ENCODE data around the gene DLG1.
A peak's percentile ranks its signal among the peaks of the same experiment; 100 is the strongest.

Gene DLG1

DNA sequence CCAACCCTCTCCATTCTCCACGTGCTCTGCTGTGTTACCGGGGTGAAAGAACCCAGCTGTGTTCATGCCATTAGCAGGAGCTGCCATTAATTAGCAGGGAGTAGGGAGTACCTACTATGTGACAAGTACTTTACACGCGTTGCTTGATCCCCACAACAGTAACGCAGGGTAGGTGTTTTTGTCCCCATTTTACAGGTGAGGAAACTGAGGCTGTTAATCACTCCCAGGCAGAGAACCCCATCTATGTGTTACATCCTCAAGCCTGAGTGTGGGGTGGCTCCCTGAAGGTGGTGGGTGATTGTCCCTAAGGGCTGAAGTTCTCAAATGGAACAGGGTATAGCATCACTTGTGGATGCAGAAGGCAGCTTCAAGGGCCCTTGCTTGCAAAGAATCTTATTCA lies 291.6 kb downstream of the DLG1 start:
- ChIA-PET CTCF (interaction anchor here (0.7 to 7.6 kb wide), 4 partner anchors 8 to 182 kb away, joined by 3 to 47 read pairs (median 22); partner anchors contain the start of gene MELTF), POLR2A (no interaction called here)
- no peak for DNase-seq (ENCODE audit: extremely low spot score)
- TF ChIP-seq, protein P1, sequence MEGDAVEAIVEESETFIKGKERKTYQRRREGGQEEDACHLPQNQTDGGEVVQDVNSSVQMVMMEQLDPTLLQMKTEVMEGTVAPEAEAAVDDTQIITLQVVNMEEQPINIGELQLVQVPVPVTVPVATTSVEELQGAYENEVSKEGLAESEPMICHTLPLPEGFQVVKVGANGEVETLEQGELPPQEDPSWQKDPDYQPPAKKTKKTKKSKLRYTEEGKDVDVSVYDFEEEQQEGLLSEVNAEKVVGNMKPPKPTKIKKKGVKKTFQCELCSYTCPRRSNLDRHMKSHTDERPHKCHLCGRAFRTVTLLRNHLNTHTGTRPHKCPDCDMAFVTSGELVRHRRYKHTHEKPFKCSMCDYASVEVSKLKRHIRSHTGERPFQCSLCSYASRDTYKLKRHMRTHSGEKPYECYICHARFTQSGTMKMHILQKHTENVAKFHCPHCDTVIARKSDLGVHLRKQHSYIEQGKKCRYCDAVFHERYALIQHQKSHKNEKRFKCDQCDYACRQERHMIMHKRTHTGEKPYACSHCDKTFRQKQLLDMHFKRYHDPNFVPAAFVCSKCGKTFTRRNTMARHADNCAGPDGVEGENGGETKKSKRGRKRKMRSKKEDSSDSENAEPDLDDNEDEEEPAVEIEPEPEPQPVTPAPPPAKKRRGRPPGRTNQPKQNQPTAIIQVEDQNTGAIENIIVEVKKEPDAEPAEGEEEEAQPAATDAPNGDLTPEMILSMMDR (IDR thresholded peaks at IDR 0.05; ENCODE audit: control extremely low read depth, extremely low read depth, low read depth, missing control alignments), result no peak

DNA sequence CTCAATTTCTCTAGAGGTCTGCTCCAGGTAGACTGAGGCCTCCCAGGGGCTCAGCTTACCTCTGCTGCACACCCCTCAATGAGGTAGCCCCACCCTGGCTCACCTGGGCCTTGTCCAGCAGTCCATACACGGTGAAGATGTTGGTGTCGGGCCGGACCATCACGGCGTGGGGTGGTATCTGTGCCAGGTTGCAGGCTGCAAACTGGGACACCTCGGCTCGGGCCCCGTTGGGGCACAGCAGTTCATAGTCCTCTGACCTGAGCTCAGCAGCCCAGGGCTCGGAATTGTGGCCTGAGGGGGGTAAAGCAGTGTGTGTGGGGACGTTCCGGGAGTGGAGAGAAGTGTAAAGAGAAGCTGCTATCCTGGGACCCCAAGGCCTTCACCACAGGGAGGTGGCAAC lies 292.0 kb downstream of the DLG1 start:
- ChIA-PET POLR2A (no interaction called here), CTCF (interaction anchor here (0.7 to 7.6 kb wide), 4 partner anchors 8 to 182 kb away, joined by 3 to 47 read pairs (median 22); partner anchors contain the start of gene MELTF)
- DNase-seq (ENCODE audit: extremely low spot score), result no peak
- TF ChIP-seq, protein P1 (IDR thresholded peaks at IDR 0.05; ENCODE audit: control extremely low read depth, extremely low read depth, low read depth, missing control alignments), result no peak

GRCh38 chr3:197003461-197004385 lies 294.7 kb downstream of the DLG1 start:
- TF ChIP-seq, protein P1 (IDR thresholded peaks at IDR 0.05; ENCODE audit: control extremely low read depth, extremely low read depth, low read depth, missing control alignments), result no peak
- DNase-seq (ENCODE audit: extremely low spot score), result no peak
- ChIA-PET POLR2A (interaction anchor here (0.5 to 1.2 kb wide), 2 partner anchors 26 to 163 kb away, joined by 4 to 6 read pairs; partner anchors contain the start of gene MELTF), CTCF (interaction anchor here (0.7 to 7.6 kb wide), 20 partner anchors 9 to 294 kb away, joined by 3 to 47 read pairs (median 5); partner anchors contain the start of gene MELTF)

GRCh38 chr3:197002701-197003454 lies 295.5 kb downstream of the DLG1 start:
- CTCF ChIA-PET, result interaction anchor here (0.7 to 7.6 kb wide), 22 partner anchors 9 to 451 kb away, joined by 3 to 47 read pairs (median 4); partner anchors contain the start of gene MELTF
- DNase-seq (ENCODE audit: extremely low spot score), result peak; percentile 94
- TF ChIP-seq, protein P1 (IDR thresholded peaks at IDR 0.05; ENCODE audit: control extremely low read depth, extremely low read depth, low read depth, missing control alignments), result peak; percentile 95
- POLR2A ChIA-PET, result interaction anchor here (0.5 to 1.2 kb wide), 4 partner anchors 27 to 539 kb away, joined by 4 to 6 read pairs (median 4); partner anchors contain the start of gene MELTF

DNA sequence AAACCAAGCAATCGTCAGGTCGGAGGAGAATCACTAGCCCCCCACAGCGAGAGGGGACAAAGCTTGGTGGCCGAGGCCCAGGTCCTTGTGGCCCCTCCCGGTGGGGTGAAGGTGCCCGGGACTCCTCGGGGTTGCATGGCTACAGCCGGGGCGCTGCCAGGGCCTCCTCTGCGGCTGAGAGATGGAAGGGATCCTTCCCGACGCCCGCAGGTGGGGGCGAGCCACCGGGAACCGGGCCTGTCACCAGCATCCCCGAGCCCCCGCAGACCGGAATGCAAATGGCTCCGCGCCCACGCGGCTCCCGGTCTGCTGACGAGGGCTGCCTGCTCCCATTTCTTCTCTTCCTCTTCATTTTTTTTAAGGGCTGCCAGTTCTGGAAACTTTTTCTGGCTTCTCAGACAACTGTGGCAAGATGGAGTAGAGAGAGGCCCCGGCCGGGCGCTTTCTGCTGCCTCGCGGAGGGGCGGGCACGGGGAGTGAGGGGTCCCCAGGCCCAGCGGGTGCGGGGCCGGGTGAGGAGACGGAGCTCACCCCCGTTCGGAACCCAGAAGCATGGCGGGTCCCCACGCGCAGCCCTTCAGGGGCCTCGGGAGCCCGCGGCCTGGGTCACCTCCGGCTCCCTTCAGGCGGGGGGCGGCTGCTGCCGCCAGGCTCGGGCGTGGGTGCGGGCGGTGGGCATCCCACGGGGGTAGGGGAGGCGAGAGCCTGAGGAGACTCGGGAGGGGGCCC lies 296.3 kb downstream of the DLG1 start:
- CTCF ChIA-PET, result interaction anchor here (0.6 to 7.6 kb wide), 16 partner anchors 9 to 452 kb away, joined by 3 to 47 read pairs (median 4); no protein-coding TSS in a partner anchor
- TF ChIP-seq, protein P1 (IDR thresholded peaks at IDR 0.05; ENCODE audit: control extremely low read depth, extremely low read depth, low read depth, missing control alignments), result no peak
- DNase-seq (ENCODE audit: extremely low spot score), result no peak
- POLR2A ChIA-PET, result no interaction called here

All from GM10248 (cell line).